ENCODE results near the gene LY86.
A peak's percentile ranks its signal among the peaks of the same experiment; 100 is the strongest.

Gene LY86

DNA sequence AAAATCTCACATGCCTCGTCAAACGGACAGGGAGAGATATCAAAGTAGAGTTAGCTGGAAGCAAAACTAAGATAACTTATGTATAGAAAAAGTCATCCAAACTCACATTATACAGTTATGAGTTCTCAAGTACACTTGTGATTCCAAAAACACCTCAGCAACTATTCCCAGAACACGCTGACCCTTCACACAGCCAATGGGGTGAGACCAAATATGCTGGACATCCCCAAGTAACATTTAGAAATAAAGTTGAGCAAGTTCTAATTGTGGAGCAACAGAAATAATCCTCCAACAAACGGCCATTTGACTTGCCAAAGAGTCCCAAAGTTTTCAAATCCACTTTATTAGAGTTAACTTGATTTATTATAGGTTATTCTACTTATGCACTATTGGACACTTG is 52.4 kb downstream of the LY86 start:
- TF ChIP-seq, protein P1, sequence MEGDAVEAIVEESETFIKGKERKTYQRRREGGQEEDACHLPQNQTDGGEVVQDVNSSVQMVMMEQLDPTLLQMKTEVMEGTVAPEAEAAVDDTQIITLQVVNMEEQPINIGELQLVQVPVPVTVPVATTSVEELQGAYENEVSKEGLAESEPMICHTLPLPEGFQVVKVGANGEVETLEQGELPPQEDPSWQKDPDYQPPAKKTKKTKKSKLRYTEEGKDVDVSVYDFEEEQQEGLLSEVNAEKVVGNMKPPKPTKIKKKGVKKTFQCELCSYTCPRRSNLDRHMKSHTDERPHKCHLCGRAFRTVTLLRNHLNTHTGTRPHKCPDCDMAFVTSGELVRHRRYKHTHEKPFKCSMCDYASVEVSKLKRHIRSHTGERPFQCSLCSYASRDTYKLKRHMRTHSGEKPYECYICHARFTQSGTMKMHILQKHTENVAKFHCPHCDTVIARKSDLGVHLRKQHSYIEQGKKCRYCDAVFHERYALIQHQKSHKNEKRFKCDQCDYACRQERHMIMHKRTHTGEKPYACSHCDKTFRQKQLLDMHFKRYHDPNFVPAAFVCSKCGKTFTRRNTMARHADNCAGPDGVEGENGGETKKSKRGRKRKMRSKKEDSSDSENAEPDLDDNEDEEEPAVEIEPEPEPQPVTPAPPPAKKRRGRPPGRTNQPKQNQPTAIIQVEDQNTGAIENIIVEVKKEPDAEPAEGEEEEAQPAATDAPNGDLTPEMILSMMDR (IDR thresholded peaks at IDR 0.05; ENCODE audit: low read depth, low read length, missing control alignments): no peak
- H3K4me3 ChIP-seq (ENCODE audit: low read depth, low read length): no peak overlapping the region
- no peak for DNase-seq (ENCODE audit: low read depth)

DNA sequence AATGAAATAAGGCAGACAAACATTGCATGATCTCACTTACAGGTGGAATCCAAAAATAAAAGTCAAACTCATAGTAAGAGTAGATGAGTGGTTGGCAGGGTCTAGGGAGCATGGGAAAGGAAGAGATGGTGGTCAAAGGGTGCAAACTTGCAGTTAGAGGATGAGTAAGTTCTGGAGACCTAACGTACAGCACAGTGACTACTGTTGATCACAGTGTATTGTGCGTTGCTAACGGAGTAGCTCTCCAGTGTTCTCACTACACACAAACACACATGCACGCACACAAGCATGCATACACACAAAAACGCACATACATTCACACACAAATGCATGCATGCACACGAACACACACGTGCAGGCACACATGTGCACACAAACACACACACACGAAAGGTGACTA is 54.9 kb downstream of the LY86 start:
- DNase-seq (ENCODE audit: low read depth): peak; percentile 49
- H3K4me3 ChIP-seq (ENCODE audit: low read depth, low read length): no peak overlapping the region
- TF ChIP-seq, protein P1 (IDR thresholded peaks at IDR 0.05; ENCODE audit: low read depth, low read length, missing control alignments): no peak

DNA sequence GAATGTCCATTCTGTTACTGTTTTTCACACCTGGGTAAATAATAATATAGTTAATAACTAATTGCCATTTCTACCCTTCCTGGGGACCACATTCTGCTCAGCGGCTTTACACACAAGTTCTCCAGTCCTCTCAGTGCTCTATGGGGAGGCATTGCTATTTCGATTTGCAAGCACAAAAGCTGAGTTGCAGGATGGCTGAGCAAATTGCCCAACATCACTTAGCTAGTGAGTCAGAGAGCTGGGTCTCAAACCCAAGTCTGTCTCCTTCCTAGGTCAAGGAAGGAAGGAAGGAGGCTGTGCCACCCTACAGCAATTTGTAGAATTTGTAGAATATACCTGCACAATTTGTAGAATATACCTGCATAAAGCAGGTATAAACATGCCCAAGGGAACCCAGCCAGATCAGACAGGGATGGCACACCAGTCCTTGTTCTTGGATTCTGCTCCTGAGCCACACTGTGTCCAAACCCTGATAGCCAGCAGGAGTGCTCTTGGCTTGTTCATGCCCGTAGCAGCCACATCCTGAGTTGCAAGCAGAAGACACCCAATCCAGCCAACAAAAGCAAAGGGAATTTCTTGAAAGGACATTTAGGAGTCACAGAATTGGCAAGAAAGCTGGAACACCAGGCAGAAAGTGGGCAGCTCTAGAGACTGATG is 56.9 kb downstream of the LY86 start:
- no peak for DNase-seq (ENCODE audit: low read depth)
- H3K4me3 ChIP-seq (ENCODE audit: low read depth, low read length): no peak overlapping the region
- TF ChIP-seq, protein P1 (IDR thresholded peaks at IDR 0.05; ENCODE audit: low read depth, low read length, missing control alignments): no peak

DNA sequence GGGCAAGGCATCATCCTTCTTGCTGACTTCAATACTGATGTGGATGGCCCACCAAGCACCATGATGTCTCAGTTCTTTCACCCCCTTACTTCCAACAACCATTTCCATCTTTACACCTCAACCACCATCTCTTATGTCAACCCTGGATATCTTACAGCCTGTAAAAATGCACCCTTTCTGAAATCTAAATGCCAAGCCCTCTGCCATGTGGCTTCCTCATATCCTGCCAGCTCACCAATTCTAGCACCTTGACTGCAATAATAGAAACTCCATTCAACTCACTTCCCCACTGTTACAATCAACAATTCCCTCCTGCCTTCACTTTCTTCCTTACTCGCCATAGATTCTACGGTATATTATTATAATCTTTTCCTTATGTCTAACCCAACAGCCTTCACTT is 57.9 kb downstream of the LY86 start:
- DNase-seq (ENCODE audit: low read depth): no peak
- TF ChIP-seq, protein P1 (IDR thresholded peaks at IDR 0.05; ENCODE audit: low read depth, low read length, missing control alignments): no peak
- no peak overlapping the region for H3K4me3 ChIP-seq (ENCODE audit: low read depth, low read length)

DNA sequence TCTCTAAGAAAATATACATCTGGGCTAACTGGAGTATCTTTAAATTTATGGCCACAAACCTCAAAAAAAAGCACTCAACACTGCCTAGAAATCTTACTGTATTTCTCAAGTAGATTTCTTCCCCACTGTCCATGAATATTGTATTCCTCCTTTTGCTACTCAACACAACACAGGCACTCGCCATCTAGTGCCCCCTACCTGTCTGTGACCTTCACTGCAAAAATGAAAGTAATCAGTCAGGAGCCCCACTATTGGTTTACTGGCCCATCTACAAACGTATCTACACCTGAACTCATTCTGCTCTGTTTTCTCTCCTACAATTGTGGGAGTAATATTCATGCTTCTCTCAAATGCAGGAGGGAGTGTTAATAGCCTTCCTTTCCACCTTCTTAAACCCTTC is 58.3 kb downstream of the LY86 start:
- no peak for DNase-seq (ENCODE audit: low read depth)
- TF ChIP-seq, protein P1 (IDR thresholded peaks at IDR 0.05; ENCODE audit: low read depth, low read length, missing control alignments): peak; percentile 37
- H3K4me3 ChIP-seq (ENCODE audit: low read depth, low read length): no peak overlapping the region

DNA sequence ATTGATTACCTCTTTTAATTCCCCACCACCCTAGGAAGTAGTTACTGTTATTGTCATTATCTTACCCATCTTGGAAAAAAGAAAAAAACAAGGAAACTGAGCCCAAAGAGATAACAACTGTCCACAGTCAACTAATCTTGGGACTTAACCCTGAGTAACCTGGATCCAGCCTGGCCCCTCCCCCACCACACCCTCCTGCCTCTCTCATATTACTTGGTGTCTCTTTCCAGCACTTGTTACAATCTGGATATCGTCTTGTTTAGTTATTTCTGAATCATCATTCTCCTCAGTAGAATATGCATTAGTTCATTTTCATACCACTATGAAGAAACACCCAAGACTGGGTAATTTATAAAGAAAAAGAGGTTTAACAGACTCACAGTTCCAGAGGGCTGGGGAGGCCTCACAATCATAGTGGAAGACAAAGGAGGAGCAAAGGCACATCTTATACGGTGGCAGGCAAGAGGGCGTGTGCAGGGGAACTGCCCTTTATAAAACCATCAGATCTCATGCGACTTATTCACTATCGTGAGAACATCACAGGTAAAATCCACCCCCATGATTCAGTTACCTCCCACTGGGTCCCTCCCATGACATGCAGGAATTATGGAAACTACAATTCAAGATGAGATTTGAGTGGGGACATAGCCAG is 60.3 kb downstream of the LY86 start:
- TF ChIP-seq, protein P1 (IDR thresholded peaks at IDR 0.05; ENCODE audit: low read depth, low read length, missing control alignments): no peak
- H3K4me3 ChIP-seq (ENCODE audit: low read depth, low read length): no peak overlapping the region
- no peak for DNase-seq (ENCODE audit: low read depth)
